DOHH2 (cell line): ENCODE results near the gene USP1.

Source experiments
- H3F3A ChIP-seq: fragments of 200-600 bp; sonication (generic), shearing (Covaris generic); 2 replicates; pipeline ENCODE4 v1.6.0; 2016; ENCODE audit warnings: antibody characterized with exemption, mild to moderate bottlenecking; ENCODE audit not compliant: control insufficient read depth, insufficient read depth
- H3K27ac ChIP-seq: fragments of 200-600 bp; sonication (generic); 2 replicates; pipeline ENCODE4 v1.5.1; 2014; ENCODE audit warnings: low read depth, mild to moderate bottlenecking, low read length, moderate library complexity
- H3K27me3 ChIP-seq: fragments of 200-600 bp; sonication (generic); 2 replicates; pipeline ENCODE4 v1.6.1; 2014; ENCODE audit warnings: mild to moderate bottlenecking, low read length, mixed read lengths; ENCODE audit not compliant: control insufficient read depth
- H3K36me3 ChIP-seq: fragments of 200-600 bp; sonication (generic); 2 replicates; pipeline ENCODE4 v1.6.1; 2014; ENCODE audit warnings: mild to moderate bottlenecking, low read length, moderate library complexity, mixed read lengths; ENCODE audit not compliant: control insufficient read depth
- H3K4me1 ChIP-seq: fragments of 200-600 bp; sonication (generic); 2 replicates; pipeline ENCODE4 v1.6.1; 2014; ENCODE audit warnings: mild to moderate bottlenecking, low read length, mixed read lengths; ENCODE audit not compliant: control insufficient read depth
- H3K4me2 ChIP-seq: fragments of 200-600 bp; sonication (generic); 2 replicates; pipeline ENCODE4 v1.6.0; 2014; ENCODE audit warnings: mild to moderate bottlenecking, low read length, moderate library complexity
- H3K4me3 ChIP-seq: fragments of 200-600 bp; sonication (generic); 2 replicates; pipeline ENCODE4 v1.5.1; 2014; ENCODE audit warnings: mild to moderate bottlenecking, low read length, mixed read lengths
- H3K79me2 ChIP-seq: fragments of 200-600 bp; sonication (generic); 2 replicates; pipeline ENCODE4 v1.6.1; 2014; ENCODE audit warnings: mild to moderate bottlenecking, low read length, mixed read lengths; ENCODE audit not compliant: control insufficient read depth
- H3K9me2 ChIP-seq: fragments of 200-600 bp; sonication (generic); replicated peaks from 2 replicates; pipeline ENCODE4 v1.6.1; 2014; ENCODE audit warnings: mild to moderate bottlenecking, low read length, mixed read lengths; ENCODE audit not compliant: control insufficient read depth
- H3K9me3 ChIP-seq: fragments of 200-600 bp; sonication (generic); 2 replicates; pipeline ENCODE4 v1.6.1; 2014; ENCODE audit warnings: antibody characterized with exemption, low read length, mixed read lengths; ENCODE audit not compliant: control insufficient read depth, insufficient read depth
- H4K20me1 ChIP-seq: fragments of 200-600 bp; sonication (generic); 2 replicates; pipeline ENCODE4 v1.6.0; 2014; ENCODE audit warnings: low read depth, mild to moderate bottlenecking, antibody characterized with exemption, low read length, moderate library complexity; ENCODE audit not compliant: control insufficient read depth, insufficient read depth
- CTCF ChIP-seq: fragments of 200-600 bp; sonication (generic); IDR thresholded peaks from one replicate; pipeline ENCODE4 v1.5.1; 2014; ENCODE audit warnings: antibody characterized with exemption, mild to moderate bottlenecking, low read depth, low read length; ENCODE audit not compliant: poor library complexity, severe bottlenecking
- EZH2phosphoT487 ChIP-seq: fragments of 200-600 bp; sonication (generic); IDR thresholded peaks from 2 replicates; pipeline ENCODE4 v1.6.1; 2017; ENCODE audit warnings: borderline replicate concordance, mild to moderate bottlenecking, antibody characterized with exemption, low read length, moderate library complexity, mixed read lengths

Gene USP1

GRCh38 chr1:62487956-62488355 is 51.1 kb downstream of the USP1 start:
- Histone ChIP-seq H3K4me2 (no peak overlapping the region), H3K4me1 (peaks cover 12% of the 10 kb centered on the region), H3K27ac (no peak overlapping the region), H4K20me1 (no peaks in the 10 kb centered on the region), H3F3A (no peaks in the 10 kb centered on the region), H3K9me2 (no peaks in the 10 kb centered on the region), H3K9me3 (no peaks in the 10 kb centered on the region), H3K27me3 (no peaks in the 10 kb centered on the region), H3K79me2 (no peaks in the 10 kb centered on the region), H3K4me3 (no peak overlapping the region), H3K36me3 (no peaks in the 10 kb centered on the region)
- TF ChIP-seq CTCF (no peak), EZH2phosphoT487 (no peak)

- H3K4me3 ChIP-seq: no peak overlapping the region
- no peaks in the 10 kb centered on the region for H3K27me3 ChIP-seq
- H3K27ac ChIP-seq: no peak overlapping the region
- no peaks in the 10 kb centered on the region for H3K9me2 ChIP-seq
- no peaks in the 10 kb centered on the region for H3K36me3 ChIP-seq
- TF ChIP-seq EZH2phosphoT487 (no peak), CTCF (no peak)
- H3K4me2 ChIP-seq: no peak overlapping the region
- H4K20me1 ChIP-seq: no peaks in the 10 kb centered on the region
- no peaks in the 10 kb centered on the region for H3K9me3 ChIP-seq
- H3K4me1 ChIP-seq: no peaks in the 10 kb centered on the region
- no peaks in the 10 kb centered on the region for H3F3A ChIP-seq
- H3K79me2 ChIP-seq: no peaks in the 10 kb centered on the region
Measured at GRCh38 chr1:62492521-62492920, 55.7 kb downstream of the USP1 start.

- Histone ChIP-seq H4K20me1 (no peaks in the 10 kb centered on the region), H3K4me3 (no peak overlapping the region), H3K9me2 (no peaks in the 10 kb centered on the region), H3K79me2 (no peaks in the 10 kb centered on the region), H3F3A (no peaks in the 10 kb centered on the region), H3K9me3 (no peaks in the 10 kb centered on the region), H3K4me1 (no peaks in the 10 kb centered on the region), H3K27ac (no peak overlapping the region), H3K27me3 (no peaks in the 10 kb centered on the region), H3K4me2 (no peak overlapping the region), H3K36me3 (no peaks in the 10 kb centered on the region)
- TF ChIP-seq CTCF: no peak
- no peak for TF ChIP-seq EZH2phosphoT487
Measured at GRCh38 chr1:62493656-62494055, 56.8 kb downstream of the USP1 start.

GRCh38 chr1:62494137-62494536 is 57.3 kb downstream of the USP1 start:
- H3K4me2 ChIP-seq: no peak overlapping the region
- H3K4me3 ChIP-seq: no peak overlapping the region
- no peak overlapping the region for H3K27ac ChIP-seq
- no peak for TF ChIP-seq CTCF
- TF ChIP-seq EZH2phosphoT487: no peak
- H3K36me3 ChIP-seq: no peaks in the 10 kb centered on the region
- no peaks in the 10 kb centered on the region for H3F3A ChIP-seq
- H3K79me2 ChIP-seq: no peaks in the 10 kb centered on the region
- H3K9me2 ChIP-seq: no peaks in the 10 kb centered on the region
- H3K4me1 ChIP-seq: no peaks in the 10 kb centered on the region
- no peaks in the 10 kb centered on the region for H3K27me3 ChIP-seq
- no peaks in the 10 kb centered on the region for H3K9me3 ChIP-seq
- no peaks in the 10 kb centered on the region for H4K20me1 ChIP-seq
